Stimulated activated CD4-positive, alpha-beta T cell treated with anti-CD3 and anti-CD28 coated beads, Interleukin-1b, Interleukin-23, amount 100 ng/mL, for 1 hour (primary cell): ENCODE measurements around the gene MDH2.
"Not testable (repeated sequence)": the region's sequence is repeated elsewhere in the genome, so short reads cannot be mapped to it uniquely, and the experiment has no call there.

Source experiments
- DNase-seq, 2 donors: peaks; one replicate each; pipeline ENCODE4 v3.0.0-alpha.2; 2020; ENCODE audit warnings: low read depth in 2 of 2

Gene MDH2

DNA sequence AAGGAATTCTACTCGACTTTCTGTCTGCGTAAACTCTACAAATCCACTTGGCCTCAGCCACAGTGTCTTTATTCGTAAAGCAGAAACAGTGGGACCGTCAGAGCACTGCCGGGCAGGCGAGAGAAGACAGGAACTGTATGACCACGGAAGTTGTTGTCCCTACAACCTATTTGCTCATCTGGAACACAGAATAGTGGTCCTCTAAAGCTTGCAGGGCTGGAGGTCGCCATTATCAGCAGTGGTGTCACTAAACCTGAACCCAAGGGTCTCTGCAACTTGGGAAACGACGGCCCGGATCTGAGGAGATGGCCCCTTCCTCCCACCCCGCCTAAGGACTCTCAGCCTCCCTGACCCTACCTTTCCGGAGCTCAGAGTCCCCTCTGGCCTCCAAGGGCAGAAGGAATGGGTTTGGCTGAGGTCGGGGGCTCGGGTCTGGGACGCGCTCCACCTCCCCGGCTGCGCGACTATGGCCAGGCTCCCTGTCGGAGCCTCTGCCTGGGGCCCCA, 548 bp upstream of the MDH2 start:
- no peak for DNase-seq

GRCh38 chr7:76048668-76048988, 722 bp downstream of the MDH2 start:
- no peak for DNase-seq

DNA sequence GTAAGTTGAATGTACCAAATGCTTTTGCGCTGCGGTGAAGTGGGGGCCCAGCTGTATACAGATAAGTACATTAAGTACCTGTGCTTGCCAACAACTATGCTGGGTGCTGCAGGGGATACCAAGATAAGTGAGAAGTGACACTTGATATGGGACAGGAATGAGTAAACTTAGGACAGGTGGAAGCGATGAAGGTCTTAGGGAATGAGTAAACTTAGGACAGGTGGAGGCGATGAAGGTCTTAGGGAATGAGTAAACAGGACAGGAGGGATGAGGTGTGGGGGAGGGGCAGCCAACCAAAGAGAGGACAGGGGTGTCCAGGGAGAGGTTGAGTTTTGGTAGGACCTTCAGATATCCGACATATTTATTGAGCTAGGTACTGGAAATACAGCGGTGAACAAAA, 1.4 kb downstream of the MDH2 start:
- DNase-seq: no peak

- no peak for DNase-seq
These were observed 2.6 kb downstream of the MDH2 start for GRCh38 chr7:76050545-76050944.

DNA sequence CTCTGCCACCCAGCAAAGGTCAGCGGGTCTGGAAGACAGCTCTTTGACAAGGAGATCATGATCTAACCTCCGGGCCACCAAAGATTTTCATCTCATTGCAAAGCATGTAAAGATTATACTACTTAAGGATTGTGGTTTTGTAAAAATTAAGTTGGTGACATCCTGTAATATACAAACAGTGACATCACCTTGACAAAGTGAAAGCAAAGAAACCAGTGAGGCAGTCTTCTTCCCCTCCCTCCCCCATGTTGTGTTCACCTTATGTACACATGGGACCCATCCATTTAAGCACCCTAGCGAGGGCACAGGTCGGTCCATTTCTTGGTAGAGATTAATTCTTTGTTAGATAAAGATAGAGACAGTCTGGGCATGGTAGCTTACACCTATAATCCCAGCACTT, 3.9 kb downstream of the MDH2 start:
- DNase-seq: no peak

DNA sequence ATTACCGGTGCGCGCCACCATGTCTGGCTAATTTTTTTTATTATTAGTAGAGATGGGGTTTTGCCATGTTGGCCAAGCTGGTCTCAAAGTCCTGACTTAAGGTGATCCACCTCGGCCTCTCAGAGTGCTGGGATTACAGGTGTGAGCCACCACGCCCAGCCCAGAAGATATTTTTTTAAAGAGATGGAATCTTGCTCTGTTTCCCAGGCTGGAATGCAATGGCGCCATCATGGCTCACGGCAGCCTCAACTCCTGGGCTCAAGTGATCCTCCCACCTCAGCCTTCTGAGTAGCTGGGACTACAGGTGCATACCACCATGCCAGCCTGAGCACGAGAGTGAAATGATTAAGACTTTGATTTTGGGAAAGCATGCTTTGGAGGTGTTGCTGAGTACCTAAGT, 4.8 kb downstream of the MDH2 start:
- not testable (repeated sequence) for DNase-seq

GRCh38 chr7:76053461-76053860, 5.6 kb downstream of the MDH2 start:
- no peak for DNase-seq

DNA sequence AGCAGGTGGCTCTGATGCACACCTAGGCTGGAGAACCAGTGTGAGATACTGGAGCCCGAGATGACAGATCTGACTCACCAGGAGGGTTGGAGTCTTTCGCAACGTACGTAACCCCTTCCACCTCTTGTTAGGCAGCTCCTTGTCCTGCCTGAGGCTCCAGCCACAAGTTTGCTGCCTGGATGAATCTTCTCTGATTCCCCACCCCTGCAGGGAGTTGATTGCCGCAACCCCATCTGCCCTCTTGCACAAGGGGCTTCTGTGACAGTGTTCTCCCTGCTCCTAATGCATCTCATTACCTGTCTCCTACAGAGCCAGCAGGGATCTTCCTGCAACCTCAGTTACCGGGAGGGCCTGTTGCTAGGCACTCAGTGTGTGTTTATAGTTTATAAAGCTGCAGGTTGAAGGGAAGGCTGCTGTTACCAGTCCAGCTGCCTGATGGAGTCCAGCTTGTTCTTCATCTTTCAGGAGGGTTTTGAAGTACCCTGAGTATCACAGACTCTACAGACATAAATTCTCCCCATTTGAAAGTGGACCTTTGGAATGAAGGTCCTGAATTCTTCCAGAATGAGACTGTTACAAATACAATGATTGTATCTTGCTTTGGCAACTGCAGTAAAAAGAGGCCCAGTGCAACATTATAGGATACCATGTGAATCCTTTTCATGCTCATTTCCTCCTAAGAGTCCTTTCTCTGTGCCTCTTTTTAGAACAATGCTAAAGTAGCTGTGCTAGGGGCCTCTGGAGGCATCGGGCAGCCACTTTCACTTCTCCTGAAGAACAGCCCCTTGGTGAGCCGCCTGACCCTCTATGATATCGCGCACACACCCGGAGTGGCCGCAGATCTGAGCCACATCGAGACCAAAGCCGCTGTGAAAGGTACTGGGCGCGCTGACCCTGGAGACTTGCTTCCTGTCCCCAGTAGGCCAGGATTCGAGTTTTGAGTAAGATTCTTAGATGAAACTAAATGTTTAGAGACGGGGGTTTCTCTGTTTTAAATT, 6.5 kb downstream of the MDH2 start:
- no peak for DNase-seq

DNA sequence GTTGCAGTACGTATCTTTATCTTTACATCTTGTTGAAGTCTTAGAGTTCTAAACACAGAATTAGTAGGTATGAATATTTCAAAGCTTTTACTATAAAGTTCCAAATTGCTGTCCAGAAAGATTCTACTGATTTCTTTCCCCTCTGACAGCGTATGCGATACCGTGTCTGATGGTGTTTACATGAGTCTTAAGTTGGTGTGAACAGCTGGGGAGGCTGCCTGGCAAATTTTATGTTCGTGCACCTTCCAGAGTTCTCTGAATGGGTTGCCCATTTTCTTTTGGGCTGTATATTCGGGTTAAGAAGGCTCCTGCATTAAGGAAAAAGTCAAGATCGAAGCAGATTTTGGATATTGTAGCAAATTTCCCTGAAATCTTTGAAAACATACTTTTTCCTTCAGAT, 8.3 kb downstream of the MDH2 start:
- DNase-seq: no peak

- no peak for DNase-seq
These were observed 9.4 kb downstream of the MDH2 start for GRCh38 chr7:76057103-76057812.

- no peak for DNase-seq
These were observed 9.9 kb downstream of the MDH2 start for GRCh38 chr7:76057813-76058145.

DNA sequence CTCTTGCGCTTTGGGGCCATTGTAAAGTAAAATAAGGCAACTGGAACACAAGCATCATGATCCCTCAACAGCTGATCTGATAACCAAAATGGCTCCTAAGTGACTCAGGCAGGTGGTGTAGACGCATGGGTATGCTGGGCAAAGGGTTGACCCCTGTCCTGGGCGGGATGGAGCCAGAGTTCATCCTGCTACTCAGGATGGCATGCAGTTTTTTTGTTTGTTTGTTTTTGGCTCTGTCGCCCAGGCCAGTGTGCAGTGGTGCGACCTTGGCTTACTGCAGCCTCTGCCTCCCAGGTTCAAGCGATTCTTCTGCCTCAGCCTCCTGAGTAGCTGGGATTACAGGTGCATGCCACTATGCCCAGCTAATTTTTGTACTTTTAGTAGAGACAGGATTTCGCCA, 10.8 kb downstream of the MDH2 start:
- DNase-seq: not testable (repeated sequence)

DNA sequence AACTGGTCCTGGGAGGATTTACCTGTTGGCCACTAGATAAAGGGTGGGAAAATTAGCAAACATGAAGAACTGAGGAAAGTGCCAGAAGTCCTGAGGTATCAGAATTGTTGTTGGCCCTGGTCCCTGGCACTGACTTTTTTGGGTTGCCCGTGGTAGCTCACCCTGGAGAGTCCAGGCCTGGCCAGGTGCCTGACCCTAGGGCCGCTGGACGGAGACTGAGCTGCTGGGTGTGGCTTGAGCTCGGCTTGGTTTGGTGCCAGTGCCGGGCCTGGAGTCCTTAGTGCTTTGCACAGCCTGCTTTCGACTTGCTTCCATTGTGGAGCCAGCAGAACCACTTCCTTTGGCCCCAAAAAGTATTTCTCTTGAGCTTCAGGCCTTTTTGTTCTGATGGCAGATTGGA, 12.9 kb downstream of the MDH2 start:
- DNase-seq: no peak

- no peak for DNase-seq
These were observed 14.3 kb downstream of the MDH2 start for GRCh38 chr7:76062254-76062653.

GRCh38 chr7:76063114-76063513, 15.2 kb downstream of the MDH2 start:
- DNase-seq: no peak

- no peak for DNase-seq
These were observed 15.6 kb downstream of the MDH2 start for GRCh38 chr7:76063525-76063924.

DNA sequence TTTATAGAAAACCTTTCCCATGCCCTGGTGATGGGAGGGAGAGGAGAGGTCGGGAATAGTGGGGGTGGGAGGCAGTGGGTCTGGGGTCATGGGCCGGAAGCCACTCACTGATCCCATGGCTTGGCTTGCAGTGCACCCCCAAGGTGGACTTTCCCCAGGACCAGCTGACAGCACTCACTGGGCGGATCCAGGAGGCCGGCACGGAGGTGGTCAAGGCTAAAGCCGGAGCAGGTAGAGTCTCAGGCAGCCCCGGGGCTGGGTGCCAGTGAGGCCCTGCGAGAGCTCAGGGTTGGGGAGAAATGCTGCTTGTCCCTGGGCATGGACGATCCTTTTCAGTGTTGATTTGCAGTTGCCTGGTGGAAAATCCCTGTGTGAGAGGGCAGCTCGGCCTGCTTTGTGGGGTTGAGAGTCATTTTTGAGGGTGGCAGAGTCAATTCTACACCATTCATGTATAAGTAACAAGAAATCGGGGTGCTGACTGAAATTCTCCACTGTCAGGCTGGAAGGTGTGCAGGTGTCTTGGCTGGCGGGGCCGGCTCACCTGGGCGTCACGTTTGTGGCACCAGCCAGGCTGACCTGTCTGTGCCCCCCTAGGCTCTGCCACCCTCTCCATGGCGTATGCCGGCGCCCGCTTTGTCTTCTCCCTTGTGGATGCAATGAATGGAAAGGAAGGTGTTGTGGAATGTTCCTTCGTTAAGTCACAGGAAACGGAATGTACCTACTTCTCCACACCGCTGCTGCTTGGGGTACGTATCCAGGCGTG, 16.5 kb downstream of the MDH2 start:
- DNase-seq: no peak

DNA sequence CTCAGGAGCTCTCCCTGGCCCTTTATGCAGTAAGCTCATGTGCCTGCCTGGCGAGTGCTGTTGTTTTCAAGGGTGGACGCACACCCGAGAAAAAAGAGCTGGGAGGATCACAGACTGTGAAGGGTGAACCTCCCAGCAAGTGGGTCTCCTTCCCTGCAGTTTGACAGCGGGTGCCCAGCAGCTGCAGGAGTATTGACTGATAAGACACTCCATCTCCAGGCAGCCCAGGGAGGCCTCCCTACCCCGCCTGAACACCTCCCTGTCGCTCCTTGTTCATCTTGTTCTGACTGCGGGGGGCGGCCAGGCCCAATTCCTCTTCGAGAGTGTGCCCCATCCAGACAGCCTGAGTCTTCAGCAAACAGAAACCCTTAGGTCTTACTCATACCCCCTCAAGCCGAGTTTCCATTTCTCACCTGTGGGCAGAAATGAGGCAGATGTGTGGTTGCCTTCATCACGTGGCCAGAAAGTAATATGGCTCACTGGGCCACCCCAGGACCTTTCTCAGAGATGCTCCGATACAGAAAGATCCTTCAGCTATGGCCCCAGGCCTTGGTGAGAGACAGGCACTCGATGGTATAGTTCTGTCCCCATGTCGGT, 17.2 kb downstream of the MDH2 start:
- no peak for DNase-seq

DNA sequence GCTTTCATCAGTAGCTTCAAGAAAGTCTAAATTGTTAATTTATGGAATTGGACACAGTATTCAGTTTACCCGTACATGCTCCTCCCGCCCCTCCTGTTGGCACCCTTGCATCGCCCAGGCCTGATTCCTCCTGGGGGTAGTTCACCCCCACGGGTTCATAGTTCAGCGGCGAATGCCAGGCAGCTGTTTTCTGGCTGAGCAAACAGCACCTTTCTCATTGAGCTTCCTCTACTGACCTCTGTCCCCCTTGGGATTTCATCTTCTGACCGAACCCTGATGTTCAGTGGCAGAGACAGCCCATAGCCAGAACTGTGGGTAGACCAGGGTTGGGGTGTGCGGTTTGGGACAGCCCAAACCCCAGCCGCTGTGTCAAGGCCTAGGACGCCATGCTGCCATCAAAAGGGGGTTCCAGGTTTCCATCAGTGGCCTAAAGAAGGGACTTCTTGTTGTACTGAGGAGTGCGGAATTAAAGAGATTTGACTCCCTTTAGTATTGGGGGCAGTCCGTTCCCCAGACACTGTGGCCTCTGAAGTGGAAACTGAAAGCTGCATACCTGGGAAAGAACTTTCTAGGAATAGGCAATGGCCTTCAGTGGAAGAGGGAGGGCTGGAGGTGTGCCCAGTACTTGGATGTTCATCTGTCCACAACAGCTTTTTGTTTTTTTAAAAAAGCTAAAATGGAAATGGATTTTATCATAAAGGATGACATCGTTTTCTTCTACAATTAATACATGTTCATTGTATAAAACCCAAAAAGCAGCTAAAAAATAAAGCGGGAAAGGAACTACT, 19.0 kb downstream of the MDH2 start:
- no peak for DNase-seq

- DNase-seq: no peak
These were observed 21.3 kb downstream of the MDH2 start for GRCh38 chr7:76069238-76069638.
